Choroid plexus epithelial cell (primary cell): ENCODE results near the gene KIF1A.

Source experiments
- DNase-seq: peaks from one replicate; pipeline ENCODE4 v3.0.0-alpha.2; 2010; ENCODE audit warnings: low read depth
- H3K4me3 ChIP-seq: 2 replicates; pipeline ENCODE4 v1.5.1; 2011; ENCODE audit warnings: low read depth, mild to moderate bottlenecking, control low read depth, low read length, moderate library complexity
- TF ChIP-seq, protein P1 (sequence below): conservative IDR thresholded peaks from 2 replicates; pipeline ENCODE4 v1.5.1; 2011; ENCODE audit warnings: low read depth, mild to moderate bottlenecking, control low read depth, inconsistent platforms, low read length, moderate library complexity

Gene KIF1A

GRCh38 chr2:240791221-240791800, 28.7 kb downstream of the KIF1A start:
- TF ChIP-seq, protein P1, sequence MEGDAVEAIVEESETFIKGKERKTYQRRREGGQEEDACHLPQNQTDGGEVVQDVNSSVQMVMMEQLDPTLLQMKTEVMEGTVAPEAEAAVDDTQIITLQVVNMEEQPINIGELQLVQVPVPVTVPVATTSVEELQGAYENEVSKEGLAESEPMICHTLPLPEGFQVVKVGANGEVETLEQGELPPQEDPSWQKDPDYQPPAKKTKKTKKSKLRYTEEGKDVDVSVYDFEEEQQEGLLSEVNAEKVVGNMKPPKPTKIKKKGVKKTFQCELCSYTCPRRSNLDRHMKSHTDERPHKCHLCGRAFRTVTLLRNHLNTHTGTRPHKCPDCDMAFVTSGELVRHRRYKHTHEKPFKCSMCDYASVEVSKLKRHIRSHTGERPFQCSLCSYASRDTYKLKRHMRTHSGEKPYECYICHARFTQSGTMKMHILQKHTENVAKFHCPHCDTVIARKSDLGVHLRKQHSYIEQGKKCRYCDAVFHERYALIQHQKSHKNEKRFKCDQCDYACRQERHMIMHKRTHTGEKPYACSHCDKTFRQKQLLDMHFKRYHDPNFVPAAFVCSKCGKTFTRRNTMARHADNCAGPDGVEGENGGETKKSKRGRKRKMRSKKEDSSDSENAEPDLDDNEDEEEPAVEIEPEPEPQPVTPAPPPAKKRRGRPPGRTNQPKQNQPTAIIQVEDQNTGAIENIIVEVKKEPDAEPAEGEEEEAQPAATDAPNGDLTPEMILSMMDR, result no peak
- no peak overlapping the region for H3K4me3 ChIP-seq
- no peak for DNase-seq

GRCh38 chr2:240790370-240791220, 29.4 kb downstream of the KIF1A start:
- H3K4me3 ChIP-seq, result no peak overlapping the region
- TF ChIP-seq, protein P1, result no peak
- DNase-seq, result no peak

DNA sequence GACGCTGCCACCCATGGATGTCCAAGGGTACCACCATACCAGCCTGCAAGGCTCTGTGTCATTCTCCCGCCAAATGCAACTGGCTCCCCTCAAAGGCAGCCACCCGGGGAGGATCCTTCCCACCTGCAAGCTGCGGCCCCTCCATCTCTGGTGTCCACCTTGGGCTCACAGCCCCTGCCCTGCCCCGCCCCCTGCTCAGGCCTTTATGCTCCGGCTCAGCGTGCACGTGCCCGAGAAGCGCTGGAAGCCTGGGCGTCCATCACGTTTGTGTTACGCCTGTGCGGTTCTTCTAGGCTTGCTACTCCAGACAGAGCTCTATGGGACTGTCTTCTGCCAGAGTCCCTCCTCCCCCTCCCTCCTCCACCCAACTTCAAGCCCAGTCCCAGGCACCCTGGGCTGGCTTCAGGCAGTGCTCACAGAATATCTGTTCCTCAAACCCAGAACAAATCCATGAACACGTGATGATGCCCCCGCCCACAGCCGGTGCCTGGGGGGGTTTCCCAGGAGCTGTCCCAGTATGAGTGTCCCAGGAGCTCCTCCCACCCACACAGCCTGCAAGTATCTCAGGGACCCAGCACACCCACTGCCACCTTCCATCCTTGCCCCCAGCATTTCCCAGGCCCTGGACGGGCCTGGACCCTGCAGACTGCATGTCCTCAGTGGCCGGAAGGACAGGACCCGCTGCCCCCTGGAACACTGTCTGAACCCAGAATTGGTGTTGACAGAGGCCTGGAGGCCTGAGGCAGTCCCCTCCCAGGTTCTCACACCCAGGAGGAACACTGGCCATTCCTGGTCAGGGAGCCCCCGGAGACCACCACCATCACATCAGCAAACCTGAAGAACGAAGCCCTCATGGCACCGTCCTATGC, 30.3 kb downstream of the KIF1A start:
- no peak overlapping the region for H3K4me3 ChIP-seq
- no peak for DNase-seq
- TF ChIP-seq, protein P1, result no peak

- TF ChIP-seq, protein P1, result no peak
- no peak for DNase-seq
- H3K4me3 ChIP-seq, result no peak overlapping the region
These were observed 31.0 kb downstream of the KIF1A start for GRCh38 chr2:240789051-240789453.

- no peak overlapping the region for H3K4me3 ChIP-seq
- no peak for DNase-seq
- TF ChIP-seq, protein P1, result no peak
These were observed 31.5 kb downstream of the KIF1A start for GRCh38 chr2:240788482-240788881.

DNA sequence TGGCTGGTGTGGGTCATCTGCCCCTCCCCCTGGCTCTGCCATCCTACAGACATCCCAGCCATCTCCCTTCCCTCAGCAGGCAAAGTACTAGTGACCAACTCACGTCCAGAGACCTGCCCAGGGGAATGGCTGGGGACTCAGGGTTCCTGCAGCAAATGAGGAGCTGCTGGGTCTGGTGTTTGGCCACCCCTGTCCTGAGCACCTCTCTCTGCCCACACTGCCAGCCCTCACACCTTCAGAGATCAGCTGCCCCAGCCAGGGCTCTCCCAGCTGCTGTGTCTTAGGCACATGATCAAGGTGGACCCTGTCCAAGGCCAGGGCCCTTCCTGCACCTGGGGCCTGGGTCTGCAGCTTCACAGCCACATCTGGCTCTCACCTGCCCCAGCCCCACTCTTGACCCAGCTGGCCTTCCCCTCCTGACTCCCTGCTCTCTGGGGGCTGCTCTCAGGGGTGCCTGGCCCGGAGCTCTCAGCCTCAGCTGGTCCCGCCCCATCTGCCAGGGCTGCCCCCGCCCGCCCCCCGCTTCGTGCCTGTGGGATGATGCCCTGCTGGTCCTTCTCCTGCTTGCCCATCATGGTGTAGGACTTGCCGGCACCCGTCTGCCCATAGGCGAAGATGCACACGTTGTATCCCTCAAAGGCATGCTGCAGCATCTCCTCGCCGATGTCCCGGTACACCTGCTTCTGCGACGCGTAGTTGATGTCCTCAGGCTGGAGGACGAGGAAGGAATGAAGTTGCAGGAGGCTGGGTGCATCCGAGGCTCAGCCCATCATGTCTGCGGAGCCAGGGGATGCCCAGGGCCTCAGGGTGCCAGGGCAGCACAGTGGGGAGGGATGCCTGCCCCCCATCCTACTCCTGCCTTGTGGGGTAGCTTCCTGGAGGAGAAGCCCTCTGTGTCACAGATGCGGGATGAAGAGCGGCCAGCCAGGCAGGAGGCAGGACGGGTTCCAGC, 32.2 kb downstream of the KIF1A start:
- H3K4me3 ChIP-seq, result no peak overlapping the region
- TF ChIP-seq, protein P1, result no peak
- DNase-seq, result no peak
